ENCODE results near the gene CRY1.

The CRY1 gene

DNA sequence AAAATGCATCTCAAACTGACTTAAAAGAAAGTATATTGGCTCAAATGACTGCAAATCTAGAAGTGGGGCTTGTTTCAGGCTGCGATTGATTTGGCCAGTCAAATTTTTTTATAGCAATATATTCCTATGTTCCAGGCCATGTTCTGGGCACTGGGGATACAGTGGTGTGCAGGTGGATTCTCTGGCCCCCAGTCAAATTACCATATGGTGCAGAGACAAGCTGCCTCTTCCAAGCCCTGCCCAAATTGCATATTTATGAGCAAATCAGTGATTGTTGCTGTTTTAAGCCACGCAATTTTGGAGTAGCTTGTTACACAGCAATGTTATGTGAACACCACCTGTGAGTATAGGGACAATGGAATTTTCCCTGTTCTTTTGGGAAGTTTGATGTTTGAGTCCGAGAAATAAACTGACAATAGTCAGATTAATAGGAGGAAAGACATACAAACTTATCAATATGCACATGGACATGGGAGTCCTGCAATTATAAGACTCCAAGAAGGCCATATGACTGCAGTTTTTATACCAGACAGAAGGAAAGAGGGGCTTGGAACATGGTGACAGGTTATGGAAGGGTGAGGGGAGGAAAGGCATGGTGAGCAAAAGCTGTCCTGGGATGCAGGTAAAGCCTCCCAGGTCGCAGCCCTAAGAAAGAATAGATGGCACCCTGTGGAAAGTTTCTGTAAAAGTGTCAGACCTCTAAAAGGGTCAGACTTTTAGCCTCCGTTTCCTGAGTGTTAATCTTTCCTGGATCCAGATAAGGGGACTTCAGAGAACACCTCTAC lies 13.1 kb upstream of the CRY1 start:
- Histone ChIP-seq H3K9me3 (ENCODE audit: control insufficient read depth in 1 of 2, low read length in 2 of 2) (no peaks in the 10 kb centered on the region), H3K4me3 (ENCODE audit: low read depth in 1 of 2, low read length in 2 of 2) (no peak overlapping the region), H3K4me1 (ENCODE audit: control insufficient read depth in 1 of 2, insufficient read depth in 2 of 2, low read length in 2 of 2) (peaks cover 0 to 6% of the 10 kb centered on the region in 2 donors), H3K27me3 (ENCODE audit: low read depth, low read length) (no peaks in the 10 kb centered on the region), H3K36me3 (ENCODE audit: control insufficient read depth in 1 of 2, insufficient read depth in 2 of 2, low read length in 2 of 2) (no peaks in the 10 kb centered on the region), H3K27ac (ENCODE audit: low read length) (no peak overlapping the region)

DNA sequence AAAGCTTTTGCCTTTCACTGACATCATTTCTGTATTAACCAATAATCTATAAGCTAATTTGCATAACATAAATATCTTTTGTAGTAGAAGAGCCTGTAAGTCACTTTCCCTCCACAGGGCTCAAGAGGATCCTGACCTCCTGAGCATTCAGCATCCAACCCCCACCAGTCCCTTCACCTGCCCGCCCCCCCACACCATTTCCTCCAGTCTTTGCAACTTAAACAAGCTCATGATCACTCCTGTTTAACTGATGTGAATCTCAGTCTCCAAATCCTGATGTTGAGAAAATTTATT lies 12.0 kb upstream of the CRY1 start:
- Histone ChIP-seq H3K4me3 (ENCODE audit: low read depth in 1 of 2, low read length in 2 of 2) (no peak overlapping the region), H3K9me3 (ENCODE audit: control insufficient read depth in 1 of 2, low read length in 2 of 2) (no peaks in the 10 kb centered on the region), H3K4me1 (ENCODE audit: control insufficient read depth in 1 of 2, insufficient read depth in 2 of 2, low read length in 2 of 2) (peaks cover 0 to 6% of the 10 kb centered on the region in 2 donors), H3K27me3 (ENCODE audit: low read depth, low read length) (no peaks in the 10 kb centered on the region), H3K27ac (ENCODE audit: low read length) (no peak overlapping the region), H3K36me3 (ENCODE audit: control insufficient read depth in 1 of 2, insufficient read depth in 2 of 2, low read length in 2 of 2) (no peaks in the 10 kb centered on the region)

DNA sequence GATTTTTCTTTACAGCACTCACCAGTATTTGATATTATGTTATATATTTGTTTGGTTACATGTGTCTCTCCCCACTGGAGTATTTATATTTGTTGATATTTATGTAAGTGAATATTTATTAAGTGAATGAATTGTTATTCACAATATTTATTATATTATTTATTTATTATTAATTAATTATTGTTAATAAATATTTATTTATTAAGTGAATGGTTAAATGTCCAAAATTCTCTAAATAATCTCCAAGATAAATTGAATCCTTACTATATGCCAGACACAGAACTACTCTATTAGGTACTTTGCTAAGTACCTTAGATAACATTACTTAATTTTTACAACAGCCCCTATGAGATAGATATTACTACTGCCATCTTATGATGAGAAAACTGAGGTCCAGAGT lies 10.2 kb upstream of the CRY1 start:
- H3K4me3 ChIP-seq (ENCODE audit: low read depth in 1 of 2, low read length in 2 of 2): no peak overlapping the region
- H3K9me3 ChIP-seq (ENCODE audit: control insufficient read depth in 1 of 2, low read length in 2 of 2): no peaks in the 10 kb centered on the region
- H3K36me3 ChIP-seq (ENCODE audit: control insufficient read depth in 1 of 2, insufficient read depth in 2 of 2, low read length in 2 of 2): no peaks in the 10 kb centered on the region
- H3K27ac ChIP-seq (ENCODE audit: low read length): no peak overlapping the region
- peaks cover 0 to 6% of the 10 kb centered on the region in 2 donors for H3K4me1 ChIP-seq (ENCODE audit: control insufficient read depth in 1 of 2, insufficient read depth in 2 of 2, low read length in 2 of 2)
- no peaks in the 10 kb centered on the region for H3K27me3 ChIP-seq (ENCODE audit: low read depth, low read length)

DNA sequence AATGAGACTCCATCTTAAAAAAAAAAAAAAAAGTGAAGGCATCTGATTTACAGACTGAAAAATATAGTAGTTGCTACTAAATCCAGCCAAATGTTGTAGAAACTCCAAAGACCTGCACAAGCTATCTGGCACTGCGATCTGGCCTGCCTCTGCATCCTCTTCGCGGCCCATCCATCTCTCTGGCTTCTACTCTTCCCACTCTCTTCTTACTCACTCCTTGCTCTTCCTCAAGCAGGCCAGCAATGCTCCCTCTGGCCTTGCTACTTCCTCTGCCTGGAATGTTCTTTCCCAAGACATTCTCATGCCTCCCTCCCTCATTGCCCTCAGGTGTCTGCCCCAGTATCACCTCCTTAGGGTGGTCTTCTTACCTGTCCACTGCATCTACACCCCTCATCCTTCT lies 9.7 kb upstream of the CRY1 start:
- no peaks in the 10 kb centered on the region for H3K9me3 ChIP-seq (ENCODE audit: control insufficient read depth in 1 of 2, low read length in 2 of 2)
- H3K36me3 ChIP-seq (ENCODE audit: control insufficient read depth in 1 of 2, insufficient read depth in 2 of 2, low read length in 2 of 2): no peaks in the 10 kb centered on the region
- no peaks in the 10 kb centered on the region for H3K27me3 ChIP-seq (ENCODE audit: low read depth, low read length)
- no peak overlapping the region for H3K27ac ChIP-seq (ENCODE audit: low read length)
- no peak overlapping the region for H3K4me3 ChIP-seq (ENCODE audit: low read depth in 1 of 2, low read length in 2 of 2)
- peaks cover 0 to 6% of the 10 kb centered on the region in 2 donors for H3K4me1 ChIP-seq (ENCODE audit: control insufficient read depth in 1 of 2, insufficient read depth in 2 of 2, low read length in 2 of 2)

DNA sequence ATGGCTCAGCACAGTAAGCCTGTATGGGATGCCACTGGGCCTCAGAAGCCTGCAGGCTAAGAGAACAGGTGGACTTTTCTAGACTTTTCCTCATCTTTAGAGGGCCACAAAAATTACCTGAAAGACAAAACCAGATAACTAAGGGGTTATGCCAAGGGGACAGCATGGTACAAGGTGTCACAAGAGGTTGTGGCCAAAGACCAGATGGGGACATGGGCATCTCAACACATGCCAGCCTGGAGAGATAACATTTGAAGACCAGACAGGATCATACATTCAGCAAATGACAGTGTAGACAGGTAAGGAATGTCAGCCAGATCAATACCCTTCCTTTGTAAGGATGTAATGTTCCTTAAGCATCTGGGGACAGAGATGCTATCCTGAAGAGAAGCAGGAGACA lies 8.9 kb upstream of the CRY1 start:
- no peak overlapping the region for H3K27ac ChIP-seq (ENCODE audit: low read length)

DNA sequence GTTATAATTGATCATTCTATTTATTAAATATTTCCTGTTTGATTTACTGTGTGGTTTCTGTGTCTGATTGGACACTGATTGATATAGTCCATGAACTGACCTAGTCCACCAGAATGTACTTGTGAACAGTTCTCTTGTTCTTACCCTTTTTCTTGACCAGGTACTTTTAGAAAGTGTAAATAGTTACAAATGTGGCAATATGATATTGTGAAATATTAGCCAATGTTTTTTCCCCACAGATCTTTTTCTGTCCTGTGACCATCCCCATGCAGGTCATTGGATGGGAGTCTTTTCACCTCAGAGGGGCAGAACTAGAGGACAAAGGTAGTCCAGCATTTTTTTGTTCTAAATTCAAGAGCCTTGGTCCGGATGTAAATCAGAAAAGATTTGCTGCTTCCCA lies 8.3 kb upstream of the CRY1 start:
- Histone ChIP-seq H3K9me3 (ENCODE audit: control insufficient read depth in 1 of 2, low read length in 2 of 2) (no peaks in the 10 kb centered on the region), H3K27me3 (ENCODE audit: low read depth, low read length) (no peaks in the 10 kb centered on the region), H3K36me3 (ENCODE audit: control insufficient read depth in 1 of 2, insufficient read depth in 2 of 2, low read length in 2 of 2) (no peaks in the 10 kb centered on the region), H3K4me1 (ENCODE audit: control insufficient read depth in 1 of 2, insufficient read depth in 2 of 2, low read length in 2 of 2) (peaks cover 0 to 6% of the 10 kb centered on the region in 2 donors), H3K4me3 (ENCODE audit: low read depth in 1 of 2, low read length in 2 of 2) (no peak overlapping the region), H3K27ac (ENCODE audit: low read length) (no peak overlapping the region)

More for the DNA sequence above, 8.9 kb upstream of the CRY1 start:
- Histone ChIP-seq H3K4me1 (ENCODE audit: control insufficient read depth in 1 of 2, insufficient read depth in 2 of 2, low read length in 2 of 2) (peaks cover 0 to 6% of the 10 kb centered on the region in 2 donors), H3K4me3 (ENCODE audit: low read depth in 1 of 2, low read length in 2 of 2) (no peak overlapping the region), H3K27me3 (ENCODE audit: low read depth, low read length) (no peaks in the 10 kb centered on the region), H3K36me3 (ENCODE audit: control insufficient read depth in 1 of 2, insufficient read depth in 2 of 2, low read length in 2 of 2) (no peaks in the 10 kb centered on the region), H3K9me3 (ENCODE audit: control insufficient read depth in 1 of 2, low read length in 2 of 2) (no peaks in the 10 kb centered on the region)

DNA sequence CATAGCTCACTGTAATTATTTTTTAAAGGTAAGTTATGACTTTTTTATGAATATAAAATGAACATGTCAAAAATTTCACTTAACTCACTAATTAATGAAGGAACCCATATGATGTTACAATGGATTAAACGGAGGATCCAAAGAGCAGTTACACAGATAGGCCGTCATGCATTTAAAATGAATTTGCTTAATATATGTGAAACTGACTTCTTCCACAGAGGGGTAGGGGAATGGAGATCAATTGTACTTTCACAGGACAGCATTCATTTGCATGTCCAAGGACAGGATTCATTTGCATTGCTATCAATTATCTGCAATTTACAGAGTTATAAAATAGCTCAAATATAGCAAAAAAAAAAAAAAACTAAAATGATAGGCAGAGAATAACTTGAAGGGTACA lies 6.6 kb upstream of the CRY1 start:
- Histone ChIP-seq H3K27ac (ENCODE audit: low read length) (no peak overlapping the region), H3K4me1 (ENCODE audit: control insufficient read depth in 1 of 2, insufficient read depth in 2 of 2, low read length in 2 of 2) (peaks cover 0 to 5% of the 10 kb centered on the region in 2 donors), H3K27me3 (ENCODE audit: low read depth, low read length) (no peaks in the 10 kb centered on the region), H3K4me3 (ENCODE audit: low read depth in 1 of 2, low read length in 2 of 2) (no peak overlapping the region), H3K9me3 (ENCODE audit: control insufficient read depth in 1 of 2, low read length in 2 of 2) (no peaks in the 10 kb centered on the region), H3K36me3 (ENCODE audit: control insufficient read depth in 1 of 2, insufficient read depth in 2 of 2, low read length in 2 of 2) (no peaks in the 10 kb centered on the region)

DNA sequence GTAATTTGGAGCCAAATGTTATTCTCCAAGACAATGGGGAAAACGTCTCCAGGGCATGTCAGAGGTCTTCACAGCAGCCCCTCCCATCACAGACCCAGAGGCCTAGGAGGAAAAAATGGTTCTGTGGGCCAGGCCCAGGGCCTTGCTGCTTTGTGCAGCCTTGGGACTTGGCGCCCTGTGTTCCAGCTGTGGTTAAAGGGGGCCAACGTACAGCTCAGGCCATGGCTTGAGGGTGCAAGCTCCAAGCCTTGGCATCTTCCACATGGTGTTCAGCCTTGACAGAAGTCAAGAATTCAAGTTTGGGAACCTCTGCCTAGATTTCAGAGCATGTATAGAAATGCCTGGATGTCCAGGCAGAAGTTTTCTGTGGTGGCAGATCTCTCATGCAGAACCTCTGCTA lies 3.2 kb upstream of the CRY1 start:
- Histone ChIP-seq H3K27me3 (ENCODE audit: low read depth, low read length) (no peaks in the 10 kb centered on the region), H3K36me3 (ENCODE audit: control insufficient read depth in 1 of 2, insufficient read depth in 2 of 2, low read length in 2 of 2) (peaks cover 0 to 3% of the 10 kb centered on the region in 2 donors), H3K27ac (ENCODE audit: low read length) (no peak overlapping the region), H3K9me3 (ENCODE audit: control insufficient read depth in 1 of 2, low read length in 2 of 2) (no peaks in the 10 kb centered on the region), H3K4me3 (ENCODE audit: low read depth in 1 of 2, low read length in 2 of 2) (no peak overlapping the region), H3K4me1 (ENCODE audit: control insufficient read depth in 1 of 2, insufficient read depth in 2 of 2, low read length in 2 of 2) (peaks cover 4 to 7% of the 10 kb centered on the region in 2 donors)

DNA sequence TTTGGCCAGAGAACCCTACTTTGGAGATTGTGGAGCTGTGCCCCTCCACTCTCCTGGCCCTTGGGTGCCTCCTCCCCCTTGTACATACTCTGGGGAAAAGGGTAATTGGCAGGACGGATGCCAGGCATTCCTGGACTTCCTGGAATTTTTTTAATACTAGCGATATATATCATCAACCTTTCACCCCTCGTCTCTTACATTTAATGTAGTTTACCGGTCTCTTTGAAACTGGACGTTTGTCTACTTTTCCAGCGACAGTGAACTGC lies 767 bp upstream of the CRY1 start:
- H3K27me3 ChIP-seq (ENCODE audit: low read depth, low read length): no peaks in the 10 kb centered on the region
- no peaks in the 10 kb centered on the region for H3K9me3 ChIP-seq (ENCODE audit: control insufficient read depth in 1 of 2, low read length in 2 of 2)
- H3K36me3 ChIP-seq (ENCODE audit: control insufficient read depth in 1 of 2, insufficient read depth in 2 of 2, low read length in 2 of 2): peaks cover 0 to 3% of the 10 kb centered on the region in 2 donors
- H3K4me1 ChIP-seq (ENCODE audit: control insufficient read depth in 1 of 2, insufficient read depth in 2 of 2, low read length in 2 of 2): peaks cover 7 to 14% of the 10 kb centered on the region in 2 donors
- H3K27ac ChIP-seq (ENCODE audit: low read length): peak overlapping the region; percentile 91
- H3K4me3 ChIP-seq (ENCODE audit: low read depth in 1 of 2, low read length in 2 of 2): peak overlapping the region; percentile 74 to 78

DNA sequence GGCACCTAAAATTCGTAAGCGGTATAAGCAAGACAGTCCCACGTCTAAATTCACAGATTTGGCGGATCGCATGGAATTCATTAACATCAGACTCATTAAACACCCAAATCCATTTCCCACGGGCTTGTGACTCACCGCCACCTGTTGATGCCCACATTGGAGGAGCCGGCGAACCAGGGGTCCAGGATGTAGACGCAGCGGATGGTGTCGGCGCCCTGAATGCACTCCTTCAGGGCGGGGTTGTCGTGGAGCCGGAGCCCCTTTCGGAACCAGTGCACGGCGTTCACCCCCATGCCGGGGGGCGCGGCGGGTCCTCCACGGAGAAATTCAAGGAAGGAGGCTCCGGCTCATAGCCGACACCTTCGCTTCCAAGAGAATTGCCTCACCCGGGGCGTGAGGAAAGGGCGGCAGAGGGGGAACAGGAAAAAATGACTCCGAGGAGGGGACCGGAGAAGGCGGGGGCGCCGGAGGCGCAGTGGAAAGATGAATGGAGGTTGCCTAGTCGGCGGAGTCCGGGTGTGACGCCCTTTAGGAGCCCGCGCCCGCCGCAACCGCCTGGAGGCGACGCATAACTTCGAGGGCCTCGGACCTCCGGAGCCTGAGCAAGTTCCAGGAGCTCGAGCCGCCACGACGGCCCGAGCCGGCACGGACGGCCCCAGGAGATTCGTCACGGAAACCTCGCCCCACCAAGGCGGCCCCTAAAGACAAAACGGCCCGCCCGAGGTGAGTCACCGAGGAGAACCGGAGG lies 506 bp downstream of the CRY1 start:
- Histone ChIP-seq H3K27me3 (ENCODE audit: low read depth, low read length) (no peaks in the 10 kb centered on the region), H3K9me3 (ENCODE audit: control insufficient read depth in 1 of 2, low read length in 2 of 2) (no peaks in the 10 kb centered on the region), H3K27ac (ENCODE audit: low read length) (peak overlapping the region; percentile 91), H3K36me3 (ENCODE audit: control insufficient read depth in 1 of 2, insufficient read depth in 2 of 2, low read length in 2 of 2) (peaks cover 0 to 3% of the 10 kb centered on the region in 2 donors), H3K4me1 (ENCODE audit: control insufficient read depth in 1 of 2, insufficient read depth in 2 of 2, low read length in 2 of 2) (peaks cover 7 to 14% of the 10 kb centered on the region in 2 donors), H3K4me3 (ENCODE audit: low read depth in 1 of 2, low read length in 2 of 2) (peak overlapping the region; percentile 74 to 78)

DNA sequence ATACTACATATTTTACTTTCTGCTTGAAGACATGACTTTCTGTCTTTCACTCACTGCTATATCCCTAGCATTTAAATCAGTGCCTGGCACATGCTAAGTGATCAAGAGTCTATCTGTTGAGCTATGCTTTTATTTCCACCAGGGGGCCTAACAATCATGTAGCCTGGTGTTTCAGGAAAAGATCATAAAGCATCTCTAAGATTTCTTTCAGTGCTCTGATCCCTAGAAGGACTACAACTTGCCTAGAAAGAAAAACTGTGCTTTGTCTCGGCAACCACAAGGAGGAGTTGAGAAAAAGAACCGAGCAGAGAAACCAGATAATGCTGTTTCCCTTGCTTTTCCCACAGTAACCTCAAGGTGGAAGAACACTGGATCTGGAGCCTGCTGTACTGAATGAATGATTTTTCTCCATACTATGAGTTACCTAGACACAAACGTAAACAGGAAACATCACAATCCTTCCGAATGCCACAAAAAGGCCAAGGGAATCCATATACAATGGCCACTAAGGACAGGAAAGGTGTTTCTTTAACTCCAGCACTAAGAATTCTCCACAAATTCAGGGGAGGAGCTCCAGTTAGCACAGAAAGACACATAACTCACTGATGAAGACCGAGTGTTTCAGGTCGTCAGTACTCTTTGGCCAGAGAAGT lies 1.2 kb downstream of the CRY1 start:
- Histone ChIP-seq H3K4me3 (ENCODE audit: low read depth in 1 of 2, low read length in 2 of 2) (peak overlapping the region; percentile 74 to 78), H3K27ac (ENCODE audit: low read length) (peak overlapping the region; percentile 91), H3K9me3 (ENCODE audit: control insufficient read depth in 1 of 2, low read length in 2 of 2) (no peaks in the 10 kb centered on the region), H3K27me3 (ENCODE audit: low read depth, low read length) (no peaks in the 10 kb centered on the region), H3K36me3 (ENCODE audit: control insufficient read depth in 1 of 2, insufficient read depth in 2 of 2, low read length in 2 of 2) (peaks cover 0 to 3% of the 10 kb centered on the region in 2 donors), H3K4me1 (ENCODE audit: control insufficient read depth in 1 of 2, insufficient read depth in 2 of 2, low read length in 2 of 2) (peaks cover 7 to 14% of the 10 kb centered on the region in 2 donors)

Measured in muscle layer of duodenum (tissue), 2 donors.